Right atrium auricular region (tissue), 2 donors: ENCODE measurements around the gene LYPD6B. TPM values are rescaled to one million over a fixed set of nuclear protein-coding genes. Genes with fewer than 3 reads are reported as not detected.

Experiments
- DNase-seq: peaks from one replicate; pipeline ENCODE4 v3.0.0-alpha.2; 2019; ENCODE audit warnings: low spot score
- H3K27ac ChIP-seq, 2 donors: fragments of 200-600 bp; sonication (generic); 1 replicate in 1 of 2; 2 replicates in 1 of 2; pipeline ENCODE4 v1.5.1; 2016 to 2019
- H3K27me3 ChIP-seq, 2 donors: fragments of 200-600 bp; sonication (generic); one replicate each; pipeline versions ENCODE4 v1.5.1 to v1.6.0; 2017 to 2019
- H3K36me3 ChIP-seq: fragments of 200-600 bp; sonication (generic); one replicate; pipeline ENCODE4 v1.5.1; 2016
- H3K4me1 ChIP-seq, 2 donors: fragments of 200-600 bp; sonication (generic); one replicate each; pipeline versions ENCODE4 v1.5.1 to v1.6.0; 2017 to 2019
- H3K4me3 ChIP-seq, 2 donors: fragments of 200-600 bp; sonication (generic); 1 replicate in 1 of 2; 2 replicates in 1 of 2; pipeline ENCODE4 v1.5.1; 2017 to 2019; ENCODE audit warnings: mild to moderate bottlenecking in 1 of 2, moderate library complexity in 1 of 2
- H3K9me3 ChIP-seq, 2 donors: fragments of 200-600 bp; sonication (generic); one replicate each; pipeline ENCODE4 v1.5.1; 2019
- CTCF ChIP-seq, 2 donors: fragments of 200-600 bp; sonication (generic); IDR thresholded peaks; one replicate each; pipeline ENCODE4 v1.5.1; 2019; ENCODE audit warnings: antibody characterized with exemption in 2 of 2
- total RNA-seq, 2 donors: library from RNA; depleted of rRNA; stranded (reverse); fragments of >200 nt; gene quantifications; one replicate each; pipeline ENCODE4 v1.1.0, GENCODE V29; 2016

LYPD6B gene
- total RNA-seq, 2 donors from 2014 or later, result 0.28 TPM; not detected in 1

GRCh38 chr2:149103081-149103620 is 64.7 kb downstream of the LYPD6B start:
- Histone ChIP-seq H3K9me3 (no peaks in the 10 kb centered on the region), H3K27ac (no peak overlapping the region), H3K27me3 (no peaks in the 10 kb centered on the region), H3K4me1 (no peaks in the 10 kb centered on the region), H3K36me3 (no peaks in the 10 kb centered on the region), H3K4me3 (no peak overlapping the region)
- no peak for DNase-seq
- TF ChIP-seq CTCF (IDR thresholded peaks at IDR 0.05), result no peak

- DNase-seq, result no peak
- H3K27ac ChIP-seq, result no peak overlapping the region
- H3K4me1 ChIP-seq, result no peaks in the 10 kb centered on the region
- no peaks in the 10 kb centered on the region for H3K36me3 ChIP-seq
- TF ChIP-seq CTCF (IDR thresholded peaks at IDR 0.05), result no peak
- H3K4me3 ChIP-seq, result no peak overlapping the region
- H3K27me3 ChIP-seq, result no peaks in the 10 kb centered on the region
- no peaks in the 10 kb centered on the region for H3K9me3 ChIP-seq
Measured at GRCh38 chr2:149104221-149104620, 65.7 kb downstream of the LYPD6B start.

GRCh38 chr2:149112068-149112467 is 73.6 kb downstream of the LYPD6B start:
- no peaks in the 10 kb centered on the region for H3K9me3 ChIP-seq
- no peak overlapping the region for H3K27ac ChIP-seq
- no peaks in the 10 kb centered on the region for H3K4me1 ChIP-seq
- H3K27me3 ChIP-seq, result no peaks in the 10 kb centered on the region
- DNase-seq, result no peak
- TF ChIP-seq CTCF (IDR thresholded peaks at IDR 0.05), result no peak
- H3K36me3 ChIP-seq, result no peaks in the 10 kb centered on the region
- no peak overlapping the region for H3K4me3 ChIP-seq

GRCh38 chr2:149112713-149113112 is 74.2 kb downstream of the LYPD6B start:
- Histone ChIP-seq H3K27me3 (no peaks in the 10 kb centered on the region), H3K9me3 (no peaks in the 10 kb centered on the region), H3K4me1 (no peaks in the 10 kb centered on the region), H3K4me3 (no peak overlapping the region), H3K36me3 (no peaks in the 10 kb centered on the region), H3K27ac (no peak overlapping the region)
- no peak for TF ChIP-seq CTCF (IDR thresholded peaks at IDR 0.05)
- no peak for DNase-seq

- H3K27ac ChIP-seq, result no peak overlapping the region
- H3K4me1 ChIP-seq, result no peaks in the 10 kb centered on the region
- no peaks in the 10 kb centered on the region for H3K9me3 ChIP-seq
- H3K36me3 ChIP-seq, result no peaks in the 10 kb centered on the region
- no peak for DNase-seq
- H3K27me3 ChIP-seq, result no peaks in the 10 kb centered on the region
- TF ChIP-seq CTCF (IDR thresholded peaks at IDR 0.05), result no peak
- no peak overlapping the region for H3K4me3 ChIP-seq
Measured at GRCh38 chr2:149115781-149116180, 77.3 kb downstream of the LYPD6B start.

- Histone ChIP-seq H3K27ac (no peak overlapping the region), H3K9me3 (no peaks in the 10 kb centered on the region), H3K36me3 (no peaks in the 10 kb centered on the region), H3K4me1 (no peaks in the 10 kb centered on the region), H3K4me3 (no peak overlapping the region), H3K27me3 (no peaks in the 10 kb centered on the region)
- DNase-seq, result no peak
- TF ChIP-seq CTCF (IDR thresholded peaks at IDR 0.05), result no peak
Measured at GRCh38 chr2:149119368-149119767, 80.9 kb downstream of the LYPD6B start.
